Embryonic facial prominence (tissue), 1 donor: ENCODE data around the gene RFC4.

ENCODE experiments used
- DNase-seq: peaks from one replicate; pipeline ENCODE4 v3.0.0-alpha.2; 2016; ENCODE audit errors: extremely low spot score

The RFC4 gene

GRCh38 chr3:186743666-186744065, 62.6 kb downstream of the RFC4 start:
- DNase-seq: no peak

- no peak for DNase-seq
Observed at GRCh38 chr3:186742618-186743380, 63.5 kb downstream of the RFC4 start.
